NCI-H2171 (cell line): ENCODE measurements around the gene SSX2IP.
A peak's percentile ranks its signal among the peaks of the same experiment; 100 is the strongest.
"Not testable (repeated sequence)": the region's sequence is repeated elsewhere in the genome, so short reads cannot be mapped to it uniquely, and the experiment has no call there.

Experiments
- DNase-seq: peaks from one replicate; lab custom pipeline; 2025; lab: John Stamatoyannopoulos, UW

Gene SSX2IP

DNA sequence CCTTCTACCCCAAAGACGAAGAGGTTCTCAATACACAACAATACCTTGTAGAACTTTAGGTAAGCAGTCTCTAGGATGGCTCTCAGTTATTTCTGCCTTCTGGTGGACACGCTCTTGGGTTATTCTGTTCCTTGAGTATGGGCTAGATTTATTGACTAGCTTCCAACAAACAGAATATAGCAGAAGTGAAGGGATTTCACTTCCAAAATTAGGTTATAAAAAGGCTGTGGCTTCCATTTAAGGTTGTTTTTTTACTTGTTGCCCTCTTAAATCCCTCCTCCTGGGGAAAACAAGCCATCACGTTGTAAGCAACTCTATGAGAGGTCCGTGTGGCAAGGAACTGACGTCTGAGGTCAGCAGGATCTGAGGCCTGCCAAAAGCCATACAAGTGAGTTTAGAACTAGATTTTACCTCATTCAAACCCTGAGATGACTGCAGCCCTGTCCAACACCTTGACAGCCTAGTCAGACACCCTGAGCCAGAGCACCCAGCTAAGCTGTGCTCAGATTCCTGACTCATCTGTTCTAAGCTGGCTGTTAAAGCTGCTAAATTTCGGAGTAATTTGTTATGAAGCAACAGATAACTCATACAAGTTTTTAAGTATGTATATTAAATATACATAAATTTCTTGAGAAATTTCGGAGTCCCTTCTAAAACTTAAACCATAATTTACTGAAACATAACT is 12.7 kb downstream of the SSX2IP start:
- no peak for DNase-seq

DNA sequence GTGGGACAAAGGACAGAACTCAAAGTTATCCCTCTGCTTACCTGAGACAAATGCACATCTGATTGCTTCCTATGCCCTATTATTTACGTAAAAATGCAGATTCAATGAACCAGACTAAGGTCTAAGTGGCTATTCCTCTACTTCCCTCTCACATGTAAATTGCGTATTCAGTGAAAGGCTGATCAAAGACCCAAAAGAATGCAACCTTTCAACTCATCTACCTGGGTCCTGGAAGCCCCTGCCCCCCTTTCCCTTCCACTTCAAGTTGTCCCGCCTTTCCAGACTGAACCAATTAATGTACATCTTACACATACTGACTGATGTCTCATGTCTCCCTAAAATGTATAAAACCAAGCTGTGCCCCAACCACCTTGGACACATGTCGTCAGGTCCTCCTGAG is 14.6 kb downstream of the SSX2IP start:
- no peak for DNase-seq

DNA sequence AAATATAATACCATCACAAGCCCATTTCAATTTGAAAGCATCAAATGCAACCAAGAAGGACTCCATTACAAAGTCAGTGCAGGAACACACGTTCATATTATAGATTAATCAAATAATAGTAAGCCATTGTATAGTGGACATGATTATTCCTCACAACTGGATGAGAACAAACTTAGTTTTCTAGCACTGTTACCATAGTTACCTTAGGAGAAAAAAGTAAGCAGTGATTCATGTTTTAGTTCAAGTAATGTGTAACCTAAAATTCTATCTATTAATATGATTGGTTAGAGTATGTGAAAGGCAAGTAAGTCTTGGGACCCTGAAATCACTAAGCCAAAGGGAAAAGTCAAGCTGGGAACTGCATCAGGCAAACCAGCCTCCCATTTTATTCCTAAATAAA is 15.2 kb downstream of the SSX2IP start:
- DNase-seq, result no peak

GRCh38 chr1:84674705-84675104 is 15.6 kb downstream of the SSX2IP start:
- DNase-seq, result no peak

- DNase-seq, result no peak
Measured at GRCh38 chr1:84674021-84674420, 16.2 kb downstream of the SSX2IP start.

- DNase-seq, result no peak
Measured at GRCh38 chr1:84672080-84672854, 18.0 kb downstream of the SSX2IP start.

DNA sequence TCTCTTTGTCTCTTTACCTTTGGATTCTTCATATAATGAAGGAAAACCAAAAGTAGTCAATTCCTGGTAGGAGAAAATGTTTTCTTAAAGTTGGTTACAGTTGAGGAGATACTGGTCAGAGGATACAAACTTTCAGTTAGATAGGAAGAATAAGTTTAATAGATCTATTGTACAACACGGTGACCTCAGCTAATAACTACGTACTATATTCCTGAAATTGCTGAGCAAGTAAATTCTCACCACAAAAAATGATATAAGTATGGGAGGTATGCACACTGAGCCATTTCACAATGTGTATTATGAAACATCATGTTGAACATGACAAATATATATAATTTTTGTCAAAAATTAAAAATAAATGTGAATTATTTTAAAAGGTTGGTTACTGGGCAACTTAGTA is 20.4 kb downstream of the SSX2IP start:
- DNase-seq, result no peak

DNA sequence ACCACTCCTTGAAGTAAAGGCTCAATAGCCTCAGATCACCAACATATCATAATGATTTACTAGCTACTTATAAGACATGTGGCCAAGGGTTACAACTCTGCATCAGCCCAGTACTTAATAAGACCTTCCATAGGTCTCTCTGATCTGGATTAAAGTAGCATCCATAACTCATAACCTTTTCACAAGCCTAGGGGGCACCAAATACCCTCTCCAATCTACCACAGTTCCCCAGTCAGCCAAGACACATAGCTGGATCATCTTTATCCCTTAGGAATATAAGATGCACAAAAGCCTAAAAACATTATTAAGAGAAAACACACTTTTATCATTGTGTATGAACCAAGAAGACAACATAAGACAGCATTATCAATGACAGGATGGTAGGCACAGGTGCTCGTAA is 22.1 kb downstream of the SSX2IP start:
- no peak for DNase-seq

DNA sequence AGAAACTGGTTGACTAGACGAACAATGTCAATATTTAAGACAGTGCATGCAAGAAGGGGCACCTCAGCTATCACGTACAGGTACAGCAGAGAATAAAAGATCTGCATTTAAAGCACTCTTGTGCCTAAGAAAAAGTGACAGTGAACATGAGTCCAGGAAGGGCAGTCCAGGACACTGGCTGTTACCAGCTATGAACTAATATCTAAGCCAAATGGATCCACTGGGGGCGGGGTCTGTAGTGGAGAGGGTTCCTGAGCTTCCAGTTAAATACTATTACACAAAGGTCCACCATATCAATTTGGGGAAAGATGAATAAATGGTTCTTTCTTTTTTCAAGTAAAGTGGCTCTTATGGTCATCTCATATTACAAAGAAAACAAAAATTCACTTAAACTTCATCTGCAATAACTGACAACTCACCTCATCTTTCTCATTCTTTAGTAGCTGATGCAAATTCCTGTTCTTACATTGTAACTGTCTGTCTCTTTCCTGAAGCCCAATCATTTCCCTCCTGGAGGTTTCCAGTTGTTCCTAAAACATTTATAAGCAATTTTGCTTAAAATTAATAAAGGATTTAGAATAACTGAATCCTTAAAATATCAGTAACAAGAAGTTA is 24.5 kb downstream of the SSX2IP start:
- DNase-seq, result no peak

GRCh38 chr1:84653130-84653677 is 37.1 kb downstream of the SSX2IP start:
- DNase-seq, result no peak

GRCh38 chr1:84644472-84644871 is 45.8 kb downstream of the SSX2IP start:
- DNase-seq, result no peak

GRCh38 chr1:84643183-84643582 is 47.1 kb downstream of the SSX2IP start:
- no peak for DNase-seq

DNA sequence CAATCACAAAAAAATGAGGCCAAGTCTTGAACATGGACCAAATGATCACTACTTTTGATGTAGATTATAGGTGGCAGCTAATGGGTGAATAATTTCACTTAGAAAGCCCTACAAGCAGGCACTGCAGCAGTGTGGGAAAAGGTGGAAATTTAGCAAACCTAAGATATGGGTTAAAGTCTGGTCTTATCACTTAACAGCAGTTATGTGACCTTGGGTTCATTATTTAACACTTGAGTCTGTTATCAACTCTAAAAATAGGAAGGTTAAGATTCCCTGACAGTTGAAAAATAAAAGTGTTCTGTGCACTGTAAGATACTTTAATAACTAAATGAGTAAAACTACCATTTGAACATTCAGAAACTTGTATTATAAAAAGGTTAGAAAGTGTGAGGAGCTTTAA is 47.5 kb downstream of the SSX2IP start:
- no peak for DNase-seq

GRCh38 chr1:84639731-84640130 is 50.5 kb downstream of the SSX2IP start:
- not testable (repeated sequence) for DNase-seq

- no peak for DNase-seq
Measured at GRCh38 chr1:84635429-84635828, 54.8 kb downstream of the SSX2IP start.

DNA sequence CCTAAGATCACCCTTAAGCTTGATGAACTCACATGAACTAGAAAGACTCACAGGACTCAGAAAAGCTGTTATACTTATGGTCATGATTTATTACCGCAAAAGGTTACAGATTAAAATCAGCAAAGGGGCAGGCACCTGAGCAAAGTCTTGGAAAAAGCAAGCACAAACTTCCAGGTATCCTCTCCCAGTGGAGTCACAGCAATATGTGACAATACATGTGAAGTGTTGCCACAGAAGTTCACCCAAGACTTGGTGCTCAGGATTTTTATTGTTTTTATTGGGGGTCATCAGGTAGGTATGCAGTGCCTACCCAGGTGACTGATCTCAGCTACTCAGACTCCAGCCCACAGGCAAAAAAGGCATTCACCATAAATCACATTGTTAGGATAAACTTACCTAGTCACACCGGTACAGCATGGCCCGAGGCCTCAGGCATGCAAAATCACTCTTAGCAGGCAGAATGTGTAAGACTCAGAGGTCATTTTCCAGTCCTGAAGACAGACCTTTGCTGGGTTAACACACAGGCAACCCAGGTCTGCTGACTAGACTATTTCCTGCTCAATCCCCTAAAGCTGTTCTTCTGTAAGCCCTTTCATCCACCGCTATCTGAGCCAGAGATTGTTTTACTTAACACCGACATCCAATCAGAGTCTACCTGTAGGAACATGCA is 55.6 kb downstream of the SSX2IP start:
- DNase-seq, result no peak

GRCh38 chr1:84632673-84633434 is 57.4 kb downstream of the SSX2IP start:
- DNase-seq, result no peak

GRCh38 chr1:84632137-84632536 is 58.1 kb downstream of the SSX2IP start:
- no peak for DNase-seq

DNA sequence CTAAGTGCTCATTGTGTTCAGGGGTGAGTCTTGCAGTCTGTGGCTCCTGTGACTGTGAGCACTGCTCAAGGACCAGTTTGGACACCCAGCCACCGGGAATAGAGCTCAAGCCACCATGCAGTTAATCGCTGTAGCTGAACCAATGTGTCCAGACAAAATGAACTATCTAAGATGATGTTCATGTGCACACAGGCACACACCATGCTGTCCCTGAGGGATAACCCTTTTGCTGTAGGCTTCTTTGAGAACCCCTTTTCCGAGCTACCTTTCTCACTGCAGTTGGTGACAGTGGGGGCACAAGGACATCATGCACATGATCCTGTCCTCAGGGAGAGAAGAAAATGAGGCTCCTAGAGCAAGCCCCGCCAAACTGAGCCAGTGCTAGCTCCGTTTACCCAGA is 65.4 kb downstream of the SSX2IP start:
- DNase-seq, result no peak

DNA sequence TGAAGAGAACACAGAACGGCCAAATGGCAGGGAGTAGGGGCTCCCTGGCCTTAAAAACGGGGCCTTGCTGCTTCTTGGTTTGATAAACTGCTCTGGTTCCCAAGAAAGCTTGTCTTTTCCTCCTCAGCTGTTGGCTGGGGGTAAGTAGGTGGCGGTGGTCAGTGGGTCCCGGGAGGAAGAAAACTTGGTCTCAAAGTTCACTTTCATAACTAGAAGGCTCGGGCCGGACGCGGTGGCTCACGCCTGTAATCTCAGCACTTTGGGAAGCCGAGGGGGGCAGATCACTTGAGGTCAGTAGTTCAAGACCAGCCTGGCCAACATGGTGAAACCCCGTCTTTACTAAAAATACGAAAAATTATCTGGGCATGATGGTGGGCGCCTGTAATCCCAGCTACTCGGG is 68.7 kb downstream of the SSX2IP start:
- DNase-seq, result no peak

GRCh38 chr1:84620720-84621313 is 69.4 kb downstream of the SSX2IP start:
- peak; percentile 37 for DNase-seq
